ENCODE measurements around the gene SLC7A7. TPM values are rescaled to one million over a fixed set of nuclear protein-coding genes. Genes with fewer than 3 reads are reported as not detected.
"Not testable (repeated sequence)": the region's sequence is repeated elsewhere in the genome, so short reads cannot be mapped to it uniquely, and the experiment has no call there.

The SLC7A7 gene
- total RNA-seq, 1 donor, result 4.3 TPM

DNA sequence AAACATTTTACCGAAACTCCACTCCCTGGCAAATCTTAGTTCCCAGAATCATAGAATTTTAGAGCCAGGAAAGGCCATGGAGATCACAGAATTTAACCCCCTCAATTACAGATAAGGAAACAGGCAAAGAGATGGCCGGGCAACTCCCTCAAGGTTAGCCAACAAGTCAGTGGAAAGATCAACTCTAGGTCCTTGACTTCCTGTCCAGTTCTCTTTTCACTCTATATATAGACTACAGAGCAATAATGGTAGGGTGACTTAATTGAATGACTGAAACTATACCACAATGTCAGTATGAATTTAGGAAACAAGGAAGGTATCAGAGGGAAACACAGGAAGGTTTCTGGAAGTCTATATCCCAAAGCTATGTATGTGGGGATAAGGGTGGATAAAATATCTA lies 37.2 kb downstream of the SLC7A7 start:
- no peaks in the 10 kb centered on the region for H3K27me3 ChIP-seq (ENCODE audit: insufficient read depth, low read length)
- H3K4me2 ChIP-seq (ENCODE audit: insufficient read depth, low read length), result no peak overlapping the region
- peaks cover 16% of the 10 kb centered on the region for H3K4me1 ChIP-seq (ENCODE audit: insufficient read depth, low read length)
- H4K20me1 ChIP-seq (ENCODE audit: insufficient read depth, low read length), result no peaks in the 10 kb centered on the region
- DNase-seq (ENCODE audit: insufficient read length, low spot score, missing footprints), result no peak
- peaks cover 7% of the 10 kb centered on the region for H3K36me3 ChIP-seq (ENCODE audit: insufficient read depth, low read length)
- no peaks in the 10 kb centered on the region for H3K9me3 ChIP-seq (ENCODE audit: low read depth, low read length)
- no peak overlapping the region for H3K27ac ChIP-seq (ENCODE audit: low read depth, low read length)
- TF ChIP-seq, protein P1, sequence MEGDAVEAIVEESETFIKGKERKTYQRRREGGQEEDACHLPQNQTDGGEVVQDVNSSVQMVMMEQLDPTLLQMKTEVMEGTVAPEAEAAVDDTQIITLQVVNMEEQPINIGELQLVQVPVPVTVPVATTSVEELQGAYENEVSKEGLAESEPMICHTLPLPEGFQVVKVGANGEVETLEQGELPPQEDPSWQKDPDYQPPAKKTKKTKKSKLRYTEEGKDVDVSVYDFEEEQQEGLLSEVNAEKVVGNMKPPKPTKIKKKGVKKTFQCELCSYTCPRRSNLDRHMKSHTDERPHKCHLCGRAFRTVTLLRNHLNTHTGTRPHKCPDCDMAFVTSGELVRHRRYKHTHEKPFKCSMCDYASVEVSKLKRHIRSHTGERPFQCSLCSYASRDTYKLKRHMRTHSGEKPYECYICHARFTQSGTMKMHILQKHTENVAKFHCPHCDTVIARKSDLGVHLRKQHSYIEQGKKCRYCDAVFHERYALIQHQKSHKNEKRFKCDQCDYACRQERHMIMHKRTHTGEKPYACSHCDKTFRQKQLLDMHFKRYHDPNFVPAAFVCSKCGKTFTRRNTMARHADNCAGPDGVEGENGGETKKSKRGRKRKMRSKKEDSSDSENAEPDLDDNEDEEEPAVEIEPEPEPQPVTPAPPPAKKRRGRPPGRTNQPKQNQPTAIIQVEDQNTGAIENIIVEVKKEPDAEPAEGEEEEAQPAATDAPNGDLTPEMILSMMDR (IDR thresholded peaks at IDR 0.05; ENCODE audit: extremely low read depth, low read depth, low read length), result no peak
- no peaks in the 10 kb centered on the region for H3K79me2 ChIP-seq (ENCODE audit: insufficient read depth, low read length)
- H2AFZ ChIP-seq (ENCODE audit: low read length), result no peak overlapping the region
- no peak overlapping the region for H3K4me3 ChIP-seq (ENCODE audit: insufficient read depth, low read length)

DNA sequence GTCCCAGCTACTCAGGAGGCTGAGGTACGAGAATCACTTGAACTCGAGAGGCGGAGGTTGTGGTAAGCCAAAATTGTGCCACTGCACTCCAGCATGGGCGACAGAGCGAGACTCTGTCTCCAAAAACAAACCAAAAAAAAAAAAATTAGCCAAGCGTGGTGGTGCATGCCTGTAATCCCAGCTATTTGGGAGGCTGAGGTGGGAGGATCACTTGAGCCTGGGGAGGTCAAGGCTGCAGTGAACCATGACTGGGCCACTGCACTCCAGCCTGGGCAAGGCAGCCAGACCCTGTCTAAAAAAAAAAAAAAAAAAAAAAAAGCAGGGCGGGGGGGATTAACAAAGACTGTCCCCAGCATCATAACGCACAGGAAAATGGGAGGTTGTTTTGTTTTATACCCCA lies 38.4 kb downstream of the SLC7A7 start:
- H3K79me2 ChIP-seq (ENCODE audit: insufficient read depth, low read length); DNase-seq (ENCODE audit: insufficient read length, low spot score, missing footprints); H2AFZ ChIP-seq (ENCODE audit: low read length); H4K20me1 ChIP-seq (ENCODE audit: insufficient read depth, low read length); H3K27me3 ChIP-seq (ENCODE audit: insufficient read depth, low read length); H3K27ac ChIP-seq (ENCODE audit: low read depth, low read length); H3K4me3 ChIP-seq (ENCODE audit: insufficient read depth, low read length); H3K9me3 ChIP-seq (ENCODE audit: low read depth, low read length); H3K4me2 ChIP-seq (ENCODE audit: insufficient read depth, low read length): not testable (repeated sequence)
- H3K36me3 ChIP-seq (ENCODE audit: insufficient read depth, low read length), result peaks cover 14% of the 10 kb centered on the region
- peaks cover 15% of the 10 kb centered on the region for H3K4me1 ChIP-seq (ENCODE audit: insufficient read depth, low read length)

DNA sequence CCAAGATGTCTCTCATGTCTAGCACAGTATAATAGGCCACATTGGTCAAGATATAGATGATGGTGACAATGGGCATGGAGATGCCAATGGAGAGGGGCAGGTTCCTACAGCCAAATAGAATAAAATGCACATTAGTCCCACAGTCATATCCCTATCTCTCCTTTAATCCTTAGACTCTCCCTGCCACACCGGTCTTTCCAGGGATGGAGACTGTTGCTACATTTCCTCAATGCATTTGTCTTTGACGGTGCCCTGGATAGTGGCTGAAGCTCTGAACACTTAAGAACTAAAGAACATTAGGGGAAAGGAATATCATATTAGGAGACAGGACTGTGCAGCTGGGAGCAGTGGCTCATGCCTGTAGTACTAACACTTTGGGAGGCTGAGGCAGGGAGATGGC lies 39.0 kb downstream of the SLC7A7 start:
- H4K20me1 ChIP-seq (ENCODE audit: insufficient read depth, low read length), result no peaks in the 10 kb centered on the region
- no peaks in the 10 kb centered on the region for H3K79me2 ChIP-seq (ENCODE audit: insufficient read depth, low read length)
- TF ChIP-seq, protein P1 (IDR thresholded peaks at IDR 0.05; ENCODE audit: extremely low read depth, low read depth, low read length), result no peak
- H3K4me1 ChIP-seq (ENCODE audit: insufficient read depth, low read length), result peaks cover 9% of the 10 kb centered on the region
- no peak overlapping the region for H3K4me3 ChIP-seq (ENCODE audit: insufficient read depth, low read length)
- H2AFZ ChIP-seq (ENCODE audit: low read length), result no peak overlapping the region
- H3K4me2 ChIP-seq (ENCODE audit: insufficient read depth, low read length), result no peak overlapping the region
- H3K27ac ChIP-seq (ENCODE audit: low read depth, low read length), result no peak overlapping the region
- no peaks in the 10 kb centered on the region for H3K27me3 ChIP-seq (ENCODE audit: insufficient read depth, low read length)
- DNase-seq (ENCODE audit: insufficient read length, low spot score, missing footprints), result no peak
- H3K9me3 ChIP-seq (ENCODE audit: low read depth, low read length), result no peaks in the 10 kb centered on the region
- peaks cover 19% of the 10 kb centered on the region for H3K36me3 ChIP-seq (ENCODE audit: insufficient read depth, low read length)

DNA sequence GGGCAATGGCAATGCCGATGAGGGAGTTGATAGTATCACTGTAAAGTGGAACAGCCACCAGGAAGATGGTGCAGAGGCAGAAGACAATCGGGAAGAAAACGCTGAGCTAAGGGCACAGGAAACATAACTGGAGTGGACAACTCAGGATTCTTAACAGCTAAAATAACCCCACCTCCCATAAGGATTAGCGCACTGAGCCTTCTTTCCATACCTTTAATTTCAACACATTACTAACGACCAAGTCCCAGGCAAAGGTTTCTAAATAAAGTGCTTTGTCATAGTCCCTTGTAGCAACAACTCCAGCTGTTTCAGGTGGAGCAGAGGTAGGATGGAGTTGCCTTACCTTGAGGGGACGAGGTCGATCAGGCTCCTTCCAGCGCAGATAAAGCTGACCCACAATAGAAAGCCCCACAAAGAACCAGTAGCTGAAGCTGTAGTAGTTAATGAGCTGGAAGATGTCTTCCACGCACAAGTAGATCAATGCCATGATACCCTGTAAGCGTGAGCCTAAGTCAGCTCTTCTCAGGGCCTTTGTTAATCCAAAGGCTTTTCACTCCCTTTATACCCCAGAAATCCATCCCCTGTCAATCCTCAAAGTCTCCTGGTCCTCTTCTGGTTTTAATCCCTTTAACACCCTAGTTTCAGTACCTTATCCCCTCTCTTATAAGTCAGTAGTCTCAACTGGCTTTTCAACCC lies 41.1 kb downstream of the SLC7A7 start:
- Histone ChIP-seq H3K9me3 (ENCODE audit: low read depth, low read length) (no peaks in the 10 kb centered on the region), H3K27ac (ENCODE audit: low read depth, low read length) (no peak overlapping the region), H3K27me3 (ENCODE audit: insufficient read depth, low read length) (no peaks in the 10 kb centered on the region), H4K20me1 (ENCODE audit: insufficient read depth, low read length) (peaks cover 7% of the 10 kb centered on the region), H2AFZ (ENCODE audit: low read length) (no peak overlapping the region), H3K36me3 (ENCODE audit: insufficient read depth, low read length) (peaks cover 40% of the 10 kb centered on the region), H3K79me2 (ENCODE audit: insufficient read depth, low read length) (peaks cover 10% of the 10 kb centered on the region), H3K4me3 (ENCODE audit: insufficient read depth, low read length) (no peak overlapping the region), H3K4me2 (ENCODE audit: insufficient read depth, low read length) (no peak overlapping the region), H3K4me1 (ENCODE audit: insufficient read depth, low read length) (no peaks in the 10 kb centered on the region)
- TF ChIP-seq, protein P1 (IDR thresholded peaks at IDR 0.05; ENCODE audit: extremely low read depth, low read depth, low read length), result no peak
- DNase-seq (ENCODE audit: insufficient read length, low spot score, missing footprints), result no peak

Data from osteoblast (primary cell).